PFSK-1 (cell line): ENCODE results near the gene CXCR4.

Source experiments
- FOXP2 ChIP-seq: optimal IDR thresholded peaks from 2 replicates; pipeline ENCODE3; 2011; ENCODE audit warnings: borderline replicate concordance, control low read depth, inconsistent platforms; ENCODE audit not compliant: insufficient read depth; ENCODE audit errors: extremely low read length, extremely low read depth
- POLR2AphosphoS5 ChIP-seq: IDR thresholded peaks from 2 replicates; pipeline ENCODE4 v1.6.1; 2012; ENCODE audit warnings: low read depth, mild to moderate bottlenecking, control low read depth, low read length, moderate library complexity
- SIN3A ChIP-seq: IDR thresholded peaks from 2 replicates; pipeline ENCODE4 v1.6.1; 2012; ENCODE audit warnings: mild to moderate bottlenecking, low read length, moderate library complexity, borderline replicate concordance; ENCODE audit not compliant: insufficient read depth
- TAF1 ChIP-seq: IDR thresholded peaks from 2 replicates; pipeline ENCODE4 v1.6.1; 2012; ENCODE audit warnings: low read length, control low read depth, borderline replicate concordance; ENCODE audit not compliant: insufficient read depth
- TF ChIP-seq, protein P1 (sequence below), 2 experiments: IDR thresholded peaks; 2 replicates each; pipeline versions ENCODE4 v1.6.1 to v1.8.0; 2011 to 2012; ENCODE audit warnings: low read depth in 2 of 2, low read length in 2 of 2, control low read depth in 1 of 2, inconsistent platforms in 1 of 2, mild to moderate bottlenecking in 1 of 2, moderate library complexity in 1 of 2; ENCODE audit not compliant: insufficient read depth in 1 of 2

Gene CXCR4

DNA sequence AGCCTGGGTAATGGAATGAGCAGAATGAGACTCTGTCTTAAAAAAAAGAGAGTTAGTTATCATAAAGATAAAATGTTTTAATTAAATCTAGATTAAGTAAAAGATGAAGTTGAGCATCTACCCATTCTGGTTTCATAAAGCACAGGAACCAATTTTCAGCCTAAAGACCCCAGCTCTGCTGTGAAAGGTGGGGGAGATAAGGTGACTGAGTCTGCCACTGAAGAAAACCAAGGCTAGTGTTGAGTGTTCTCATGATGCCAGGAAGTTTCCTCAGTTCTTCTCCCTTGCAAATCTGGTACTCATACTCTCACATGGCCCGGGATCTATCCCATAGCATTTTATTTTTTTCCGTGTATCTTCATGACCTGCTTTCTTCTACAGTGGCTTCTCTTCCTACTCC is 10.4 kb upstream of the CXCR4 start:
- no peak for TF ChIP-seq POLR2AphosphoS5
- TF ChIP-seq, protein P1, sequence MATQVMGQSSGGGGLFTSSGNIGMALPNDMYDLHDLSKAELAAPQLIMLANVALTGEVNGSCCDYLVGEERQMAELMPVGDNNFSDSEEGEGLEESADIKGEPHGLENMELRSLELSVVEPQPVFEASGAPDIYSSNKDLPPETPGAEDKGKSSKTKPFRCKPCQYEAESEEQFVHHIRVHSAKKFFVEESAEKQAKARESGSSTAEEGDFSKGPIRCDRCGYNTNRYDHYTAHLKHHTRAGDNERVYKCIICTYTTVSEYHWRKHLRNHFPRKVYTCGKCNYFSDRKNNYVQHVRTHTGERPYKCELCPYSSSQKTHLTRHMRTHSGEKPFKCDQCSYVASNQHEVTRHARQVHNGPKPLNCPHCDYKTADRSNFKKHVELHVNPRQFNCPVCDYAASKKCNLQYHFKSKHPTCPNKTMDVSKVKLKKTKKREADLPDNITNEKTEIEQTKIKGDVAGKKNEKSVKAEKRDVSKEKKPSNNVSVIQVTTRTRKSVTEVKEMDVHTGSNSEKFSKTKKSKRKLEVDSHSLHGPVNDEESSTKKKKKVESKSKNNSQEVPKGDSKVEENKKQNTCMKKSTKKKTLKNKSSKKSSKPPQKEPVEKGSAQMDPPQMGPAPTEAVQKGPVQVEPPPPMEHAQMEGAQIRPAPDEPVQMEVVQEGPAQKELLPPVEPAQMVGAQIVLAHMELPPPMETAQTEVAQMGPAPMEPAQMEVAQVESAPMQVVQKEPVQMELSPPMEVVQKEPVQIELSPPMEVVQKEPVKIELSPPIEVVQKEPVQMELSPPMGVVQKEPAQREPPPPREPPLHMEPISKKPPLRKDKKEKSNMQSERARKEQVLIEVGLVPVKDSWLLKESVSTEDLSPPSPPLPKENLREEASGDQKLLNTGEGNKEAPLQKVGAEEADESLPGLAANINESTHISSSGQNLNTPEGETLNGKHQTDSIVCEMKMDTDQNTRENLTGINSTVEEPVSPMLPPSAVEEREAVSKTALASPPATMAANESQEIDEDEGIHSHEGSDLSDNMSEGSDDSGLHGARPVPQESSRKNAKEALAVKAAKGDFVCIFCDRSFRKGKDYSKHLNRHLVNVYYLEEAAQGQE (IDR thresholded peaks at IDR 0.05; ENCODE audit: insufficient read depth in 1 of 2, low read depth in 2 of 2, low read length in 2 of 2), result no peak
- TF ChIP-seq FOXP2, result no peak

DNA sequence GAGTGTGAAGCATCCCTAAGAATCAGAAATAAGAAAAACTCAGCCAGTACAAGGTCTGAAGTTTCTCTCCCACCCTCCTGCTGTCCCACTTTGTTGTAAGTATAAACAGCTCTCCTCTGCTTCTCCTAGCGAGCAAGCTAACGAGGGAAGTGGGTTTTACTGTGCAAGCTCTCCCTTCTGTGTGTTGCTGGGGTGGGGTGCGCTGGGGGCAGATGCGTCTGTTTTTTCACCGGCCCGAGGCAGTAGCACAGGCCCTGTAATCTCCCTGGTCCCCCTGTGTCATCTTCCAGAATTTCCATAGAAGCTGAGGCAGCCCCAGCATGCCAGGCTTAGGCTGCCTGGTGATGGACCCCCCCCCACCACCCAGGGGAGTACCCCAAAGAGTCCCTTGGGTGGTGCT is 9.4 kb upstream of the CXCR4 start:
- TF ChIP-seq FOXP2 (no peak), SIN3A (no peak), POLR2AphosphoS5 (no peak), TAF1 (no peak)
- TF ChIP-seq, protein P1 (IDR thresholded peaks at IDR 0.05; ENCODE audit: insufficient read depth in 1 of 2, low read depth in 2 of 2, low read length in 2 of 2), result no peak

DNA sequence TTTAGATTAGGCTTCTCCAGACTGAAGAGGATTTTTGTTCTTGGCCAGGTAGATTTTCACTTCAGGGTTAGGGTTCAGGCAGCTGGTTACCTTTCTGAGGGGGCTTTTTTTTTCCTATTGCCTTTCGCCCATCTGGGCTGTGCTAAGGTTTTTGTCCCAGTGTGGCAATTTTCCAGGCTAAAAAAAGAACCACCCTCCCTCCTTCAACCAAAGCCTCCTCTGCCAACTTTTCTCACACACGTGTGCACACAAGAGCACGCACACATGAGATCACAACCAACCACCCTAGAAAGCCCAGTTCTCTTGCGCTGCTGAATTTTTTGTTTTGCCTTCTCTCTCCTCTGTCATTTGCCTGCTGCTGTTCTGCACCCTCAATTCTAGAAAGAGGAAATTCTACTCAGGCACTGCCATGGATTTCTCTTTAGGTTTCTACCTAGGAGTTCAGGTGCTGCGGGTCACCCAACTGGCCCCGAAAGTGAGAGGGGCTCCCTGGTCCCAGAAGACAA is 8.5 kb upstream of the CXCR4 start:
- TF ChIP-seq SIN3A (no peak), FOXP2 (no peak), TAF1 (no peak), POLR2AphosphoS5 (no peak)
- TF ChIP-seq, protein P1 (IDR thresholded peaks at IDR 0.05; ENCODE audit: insufficient read depth in 1 of 2, low read depth in 2 of 2, low read length in 2 of 2), result no peak

DNA sequence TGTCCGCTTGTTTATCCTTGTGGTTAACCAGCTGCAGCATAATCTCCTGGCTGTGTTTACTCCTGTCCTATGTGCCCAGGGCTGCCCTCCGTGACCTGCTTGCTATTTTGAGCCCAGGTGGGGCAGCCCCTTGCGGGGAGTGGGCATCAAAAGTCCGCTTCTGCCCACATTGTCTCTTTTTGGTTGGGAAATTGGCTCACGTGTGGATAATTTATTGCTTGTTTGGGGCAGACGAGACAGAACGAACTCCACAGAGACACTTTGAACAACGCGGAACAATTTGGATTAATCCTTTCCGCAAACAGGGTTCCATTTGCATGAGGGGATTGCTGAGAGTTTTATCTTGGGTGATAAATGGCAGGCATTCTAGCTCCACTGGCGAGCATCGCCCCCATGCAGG is 8.1 kb upstream of the CXCR4 start:
- TF ChIP-seq, protein P1 (IDR thresholded peaks at IDR 0.05; ENCODE audit: insufficient read depth in 1 of 2, low read depth in 2 of 2, low read length in 2 of 2), result no peak
- TF ChIP-seq POLR2AphosphoS5 (no peak), FOXP2 (no peak), TAF1 (no peak), SIN3A (no peak)

DNA sequence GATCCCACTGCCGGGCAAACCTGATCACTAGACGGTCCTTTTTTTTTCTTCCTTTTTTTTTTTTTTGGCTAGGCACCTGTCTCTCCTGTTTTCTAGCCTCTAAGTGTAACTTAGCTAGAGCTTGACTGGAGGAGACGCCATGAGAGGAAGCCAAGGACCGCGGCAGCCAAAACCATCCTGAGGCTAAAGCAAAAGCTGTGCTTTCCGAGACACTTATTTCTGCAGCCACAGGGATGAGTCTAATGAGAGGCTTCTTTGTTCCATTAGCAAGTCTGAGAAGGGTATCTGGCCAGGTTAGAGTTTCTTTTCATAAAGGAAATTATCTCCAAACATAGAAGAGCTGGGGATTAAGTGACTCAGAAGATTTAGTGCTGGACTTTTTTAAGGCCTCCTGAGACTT is 7.3 kb upstream of the CXCR4 start:
- TF ChIP-seq POLR2AphosphoS5, result no peak
- no peak for TF ChIP-seq TAF1
- TF ChIP-seq, protein P1 (IDR thresholded peaks at IDR 0.05; ENCODE audit: insufficient read depth in 1 of 2, low read depth in 2 of 2, low read length in 2 of 2), result no peak
- no peak for TF ChIP-seq SIN3A
- no peak for TF ChIP-seq FOXP2
